Endothelial cell of umbilical vein (primary cell): ENCODE measurements around the gene GPBP1L1. TPM values are rescaled to one million over a fixed set of nuclear protein-coding genes. Genes with fewer than 3 reads are reported as not detected.

Experiments used
- BruUV-seq: library from RNA; stranded (reverse); fragments of 400-500 nt; replicated peaks from 2 replicates; lab custom pipeline; 2021; lab: Mats Ljungman, UMichigan
- CTCF ChIA-PET: fragments of 300-600, 350-600 bp; sonication (Branson Sonifier 250); formaldehyde crosslinking; loops from one replicate; lab custom pipeline; 2021; ENCODE audit warnings: antibody characterized with exemption, inconsistent platforms; lab: Charles Lee
- POLR2A ChIA-PET: fragments of 300-600, 350-600 bp; sonication (Branson Sonifier 250); formaldehyde crosslinking; loops from one replicate; lab custom pipeline; 2021; ENCODE audit warnings: antibody characterized with exemption, inconsistent platforms; lab: Charles Lee
- DNase-seq: peaks from one replicate; pipeline ENCODE4 v3.0.0-alpha.2; 2011; ENCODE audit warnings: low read depth, low spot score
- FAIRE-seq: peaks from 2 replicates; lab custom pipeline; 2011; peaks lifted over from hg19 to GRCh38; lab: Jason Lieb, UNC
- H2AFZ ChIP-seq: 2 replicates; pipeline ENCODE4 v1.6.0; 2012; ENCODE audit warnings: low read depth, low read length, control low read depth, inconsistent platforms
- H3K27ac ChIP-seq: 2 replicates; pipeline ENCODE4 v1.5.1; 2011; ENCODE audit warnings: low read depth, mild to moderate bottlenecking, control low read depth, low read length, moderate library complexity; ENCODE audit not compliant: insufficient read depth
- H3K27me3 ChIP-seq, 2 experiments: 2 replicates each; pipeline versions ENCODE4 v1.6.0 to v1.6.1; 2011; ENCODE audit warnings: low read length in 2 of 2, mixed read lengths in 1 of 2; ENCODE audit not compliant: control insufficient read depth in 2 of 2, insufficient read depth in 2 of 2
- H3K36me3 ChIP-seq, 2 experiments: 2 replicates in 1 of 2; 3 replicates in 1 of 2; pipeline ENCODE4 v1.5.1; 2011; ENCODE audit warnings: low read length in 2 of 2, mild to moderate bottlenecking in 1 of 2, moderate library complexity in 1 of 2; ENCODE audit not compliant: control insufficient read depth in 2 of 2, insufficient read depth in 2 of 2; ENCODE audit errors: extremely low read depth in 1 of 2
- H3K4me1 ChIP-seq: 3 replicates; pipeline ENCODE4 v1.5.1; 2011; ENCODE audit warnings: mild to moderate bottlenecking, low read length; ENCODE audit not compliant: control insufficient read depth, insufficient read depth; ENCODE audit errors: extremely low read depth
- H3K4me2 ChIP-seq: 2 replicates; pipeline ENCODE4 v1.6.1; 2011; ENCODE audit warnings: low read length, control low read depth, mixed read lengths; ENCODE audit not compliant: insufficient read depth
- H3K4me3 ChIP-seq, 3 experiments: fragments of 200-600 bp in 1 of 3; sonication (generic), shearing (Covaris generic) in 1 of 3; replicated peaks in 1 of 3; 2 replicates each; pipeline ENCODE4 v1.5.1; 2011 to 2016; ENCODE audit warnings: control low read depth in 3 of 3, low read length in 3 of 3, mild to moderate bottlenecking in 2 of 3, inconsistent platforms in 1 of 3, low read depth in 1 of 3, moderate library complexity in 1 of 3; ENCODE audit not compliant: insufficient read depth in 1 of 3
- H3K79me2 ChIP-seq: 2 replicates; pipeline ENCODE4 v1.6.0; 2012; ENCODE audit warnings: low read length, inconsistent platforms; ENCODE audit not compliant: control insufficient read depth, insufficient read depth
- H3K9ac ChIP-seq: replicated peaks from 2 replicates; pipeline ENCODE3; 2011; ENCODE audit warnings: low read length, control low read depth; ENCODE audit not compliant: insufficient read depth; ENCODE audit errors: extremely low read depth
- H3K9me1 ChIP-seq: replicated peaks from 3 replicates; pipeline ENCODE4 v1.6.0; 2011; ENCODE audit warnings: mild to moderate bottlenecking, low read length; ENCODE audit not compliant: control insufficient read depth, insufficient read depth; ENCODE audit errors: extremely low read depth
- H3K9me3 ChIP-seq: replicated peaks from 2 replicates; pipeline ENCODE4 v1.5.1; 2012; ENCODE audit warnings: low read length, inconsistent platforms; ENCODE audit not compliant: control insufficient read depth, insufficient read depth
- H4K20me1 ChIP-seq: replicated peaks from 2 replicates; pipeline ENCODE3; 2011; ENCODE audit warnings: mild to moderate bottlenecking, low read length; ENCODE audit not compliant: control insufficient read depth, insufficient read depth; ENCODE audit errors: extremely low read depth
- EZH2 ChIP-seq: IDR thresholded peaks from 2 replicates; pipeline ENCODE4 v1.6.1; 2012; ENCODE audit warnings: borderline replicate concordance, low read depth, mild to moderate bottlenecking, moderate library complexity, low read length, inconsistent platforms; ENCODE audit not compliant: severe bottlenecking
- FOS ChIP-seq: IDR thresholded peaks from 2 replicates; pipeline ENCODE4 v1.6.1; 2011; ENCODE audit warnings: mild to moderate bottlenecking, low read length, moderate library complexity, borderline replicate concordance; ENCODE audit not compliant: insufficient read depth
- GATA2 ChIP-seq: IDR thresholded peaks from 2 replicates; pipeline ENCODE4 v1.7.0; 2011; ENCODE audit warnings: low read depth, mild to moderate bottlenecking, moderate library complexity, mixed read lengths, low read length; ENCODE audit not compliant: insufficient read length, insufficient read depth
- JUN ChIP-seq: IDR thresholded peaks from 2 replicates; pipeline ENCODE4 v1.6.1; 2011; ENCODE audit warnings: borderline replicate concordance, low read depth; ENCODE audit not compliant: insufficient read length, insufficient read depth
- MAX ChIP-seq: IDR thresholded peaks from 2 replicates; pipeline ENCODE4 v1.6.1; 2011; ENCODE audit not compliant: insufficient read depth, insufficient read length
- MYC ChIP-seq: IDR thresholded peaks from one replicate; pipeline ENCODE4 v1.6.1; 2011; ENCODE audit warnings: mild to moderate bottlenecking, low read depth, low read length
- POLR2AphosphoS5 ChIP-seq: IDR thresholded peaks from 2 replicates; pipeline ENCODE4 v1.6.1; 2012; ENCODE audit warnings: low read depth, mild to moderate bottlenecking, control low read depth, low read length, moderate library complexity; ENCODE audit not compliant: insufficient read depth
- dilution Hi-C: fragments of 300-500 bp; cut with MboI; formaldehyde crosslinking; loops from one replicate; pipeline ENCODE4 v1.15.0; 2019; ENCODE audit warnings: low sequenced_read_pairs; ENCODE audit not compliant: extremely low pct_ligation_motif_present
- intact Hi-C: fragments of 100-400 bp; cut with micrococcal nuclease; formaldehyde crosslinking; loops from one replicate; pipeline ENCODE4 v1.10.0; 2022
- polyA plus RNA-seq, 4 experiments: library from polyadenylated mRNA; depleted of rRNA in 3 of 4; stranded (reverse) in 3 of 4; unstranded in 1 of 4; fragments of >200 nt; gene quantifications; 2 replicates each; pipeline versions ENCODE4 v1.2.1 to v1.2.3, GENCODE V29; 2011 to 2012; ENCODE audit warnings: missing spikeins in 1 of 4
- total RNA-seq: library from RNA; stranded (reverse); gene quantifications from 2 replicates; pipeline ENCODE4 v1.2.3, GENCODE V29; 2021
- TF ChIP-seq, protein P1 (sequence below), 2 donors: IDR thresholded peaks; 1 replicate in 1 of 2; 2 replicates in 1 of 2; pipeline ENCODE4 v1.5.1; 2011; ENCODE audit warnings: low read length in 2 of 2, mild to moderate bottlenecking in 2 of 2, moderate library complexity in 2 of 2, control low read depth in 1 of 2, inconsistent platforms in 1 of 2, low read depth in 1 of 2; ENCODE audit not compliant: insufficient read depth in 1 of 2; ENCODE audit errors: extremely low read depth in 1 of 2

The GPBP1L1 gene
- total and polyA plus RNA-seq, 2 donors (not counting 3 experiments of a cell fraction or from before 2014, with no cell fraction given) = 35.0 to 89.7 TPM

DNA sequence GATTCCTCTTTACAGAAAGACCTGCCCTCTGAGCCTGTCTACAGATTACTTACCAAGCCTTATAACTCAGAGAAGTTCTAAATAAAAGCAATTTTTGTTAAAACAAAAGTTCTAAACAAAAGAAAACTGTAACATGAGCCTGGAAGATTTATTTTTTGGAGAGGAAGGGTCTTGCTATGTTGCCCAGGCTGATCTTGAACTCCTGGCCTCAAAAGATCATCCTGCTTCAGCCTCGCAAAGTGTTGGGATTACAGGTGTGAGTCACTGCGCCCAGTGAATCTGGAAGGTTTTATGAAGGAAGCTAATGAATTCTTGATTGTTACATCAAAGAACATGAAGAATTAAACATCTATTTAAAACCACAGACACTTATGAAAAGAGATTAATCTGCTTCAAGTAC is 27.1 kb downstream of the GPBP1L1 start:
- POLR2A ChIA-PET = no interaction called here
- dilution Hi-C loops = no loop called here
- no TSS peak for BruUV-seq

GRCh38 chr1:45658171-45658570 is 28.2 kb downstream of the GPBP1L1 start:
- Histone ChIP-seq H3K9me1 (no peaks in the 10 kb centered on the region), H3K27ac (no peak overlapping the region), H3K27me3 (no peaks in the 10 kb centered on the region), H4K20me1 (peaks cover 5% of the 10 kb centered on the region), H3K4me1 (no peaks in the 10 kb centered on the region), H3K4me2 (no peak overlapping the region), H3K4me3 (no peak overlapping the region), H3K9ac (no peak overlapping the region), H3K36me3 (peaks cover 16 to 25% of the 10 kb centered on the region in 2 experiments), H3K79me2 (peaks cover 28% of the 10 kb centered on the region), H2AFZ (no peak overlapping the region), H3K9me3 (no peaks in the 10 kb centered on the region)
- POLR2A ChIA-PET = no interaction called here
- no peak for DNase-seq
- TF ChIP-seq JUN = no peak
- no peak for TF ChIP-seq MAX
- no peak for TF ChIP-seq MYC
- no peak for TF ChIP-seq EZH2
- TF ChIP-seq, protein P1, sequence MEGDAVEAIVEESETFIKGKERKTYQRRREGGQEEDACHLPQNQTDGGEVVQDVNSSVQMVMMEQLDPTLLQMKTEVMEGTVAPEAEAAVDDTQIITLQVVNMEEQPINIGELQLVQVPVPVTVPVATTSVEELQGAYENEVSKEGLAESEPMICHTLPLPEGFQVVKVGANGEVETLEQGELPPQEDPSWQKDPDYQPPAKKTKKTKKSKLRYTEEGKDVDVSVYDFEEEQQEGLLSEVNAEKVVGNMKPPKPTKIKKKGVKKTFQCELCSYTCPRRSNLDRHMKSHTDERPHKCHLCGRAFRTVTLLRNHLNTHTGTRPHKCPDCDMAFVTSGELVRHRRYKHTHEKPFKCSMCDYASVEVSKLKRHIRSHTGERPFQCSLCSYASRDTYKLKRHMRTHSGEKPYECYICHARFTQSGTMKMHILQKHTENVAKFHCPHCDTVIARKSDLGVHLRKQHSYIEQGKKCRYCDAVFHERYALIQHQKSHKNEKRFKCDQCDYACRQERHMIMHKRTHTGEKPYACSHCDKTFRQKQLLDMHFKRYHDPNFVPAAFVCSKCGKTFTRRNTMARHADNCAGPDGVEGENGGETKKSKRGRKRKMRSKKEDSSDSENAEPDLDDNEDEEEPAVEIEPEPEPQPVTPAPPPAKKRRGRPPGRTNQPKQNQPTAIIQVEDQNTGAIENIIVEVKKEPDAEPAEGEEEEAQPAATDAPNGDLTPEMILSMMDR (IDR thresholded peaks at IDR 0.05; ENCODE audit: extremely low read depth in 1 of 2, insufficient read depth in 1 of 2, low read depth in 1 of 2, low read length in 2 of 2) = no peak
- TF ChIP-seq FOS = no peak
- intact Hi-C loops = no loop called here
- dilution Hi-C loops = no loop called here
- BruUV-seq = no TSS peak
- no peak for FAIRE-seq
- CTCF ChIA-PET = no interaction called here

More for the DNA sequence above, 27.1 kb downstream of the GPBP1L1 start:
- intact Hi-C loops = no loop called here
- Histone ChIP-seq H3K4me1 (no peaks in the 10 kb centered on the region), H3K79me2 (peaks cover 39% of the 10 kb centered on the region), H3K4me3 (no peak overlapping the region), H3K9ac (no peak overlapping the region), H3K27me3 (no peaks in the 10 kb centered on the region), H3K9me3 (no peaks in the 10 kb centered on the region), H2AFZ (no peak overlapping the region), H3K4me2 (no peak overlapping the region), H3K9me1 (no peaks in the 10 kb centered on the region), H3K36me3 (peaks cover 14 to 24% of the 10 kb centered on the region in 2 experiments), H3K27ac (no peak overlapping the region), H4K20me1 (peaks cover 9% of the 10 kb centered on the region)
- CTCF ChIA-PET = interaction anchor here (1.2 to 1.6 kb wide), 2 partner anchors 11 to 21 kb away, joined by 3 to 4 read pairs; no protein-coding TSS in a partner anchor
- FAIRE-seq = no peak
- DNase-seq = no peak
- no peak for TF ChIP-seq EZH2
- TF ChIP-seq POLR2AphosphoS5 = no peak
- TF ChIP-seq GATA2 = no peak
- no peak for TF ChIP-seq FOS
